H4 (cell line): ENCODE results near the gene MGLL. TPM values are rescaled to one million over a fixed set of nuclear protein-coding genes. Genes with fewer than 3 reads are reported as not detected.

Experiments
- DNase-seq: peaks from one replicate; pipeline ENCODE4 v3.0.0-alpha.2; 2015; ENCODE audit warnings: low spot score
- total RNA-seq: library from RNA; depleted of rRNA; stranded (reverse); fragments of >200 nt; shearing (Covaris generic); gene quantifications from 2 replicates; pipeline ENCODE4 v1.2.3, GENCODE V29; 2014

Gene MGLL
- total RNA-seq, 1 experiment from 2014 or later, result 2.1 TPM

GRCh38 chr3:127835993-127836882 lies 13.9 kb upstream of the MGLL start:
- no peak for DNase-seq

- DNase-seq, result no peak
Measured at GRCh38 chr3:127834771-127835170, 12.5 kb upstream of the MGLL start.

GRCh38 chr3:127833281-127834032 lies 11.1 kb upstream of the MGLL start:
- DNase-seq, result no peak

- DNase-seq, result peak; percentile 23
Measured at GRCh38 chr3:127831723-127832172, 9.4 kb upstream of the MGLL start.

GRCh38 chr3:127829537-127829936 lies 7.2 kb upstream of the MGLL start:
- DNase-seq, result no peak

GRCh38 chr3:127827808-127828207 lies 5.5 kb upstream of the MGLL start:
- DNase-seq, result no peak

- no peak for DNase-seq
Measured at GRCh38 chr3:127825756-127826155, 3.4 kb upstream of the MGLL start.

GRCh38 chr3:127824151-127824825 lies 2.0 kb upstream of the MGLL start:
- no peak for DNase-seq

- DNase-seq, result no peak
Measured at GRCh38 chr3:127823426-127823857, 1.1 kb upstream of the MGLL start.

GRCh38 chr3:127822682-127823425 lies 539 bp upstream of the MGLL start:
- no peak for DNase-seq

- no peak for DNase-seq
Measured at GRCh38 chr3:127821394-127821793, 921 bp downstream of the MGLL start.

- peak; percentile 76 for DNase-seq
Measured at GRCh38 chr3:127820826-127821313, 1.4 kb downstream of the MGLL start.

GRCh38 chr3:127820221-127820825 lies 2.0 kb downstream of the MGLL start:
- DNase-seq, result no peak

GRCh38 chr3:127819656-127820055 lies 2.7 kb downstream of the MGLL start:
- no peak for DNase-seq

GRCh38 chr3:127819086-127819485 lies 3.2 kb downstream of the MGLL start:
- DNase-seq, result no peak

GRCh38 chr3:127817406-127817841 lies 4.9 kb downstream of the MGLL start:
- DNase-seq, result peak; percentile 68

GRCh38 chr3:127816783-127817405 lies 5.4 kb downstream of the MGLL start:
- no peak for DNase-seq

GRCh38 chr3:127815641-127816605 lies 6.4 kb downstream of the MGLL start:
- DNase-seq, result no peak

- no peak for DNase-seq
Measured at GRCh38 chr3:127815001-127815400, 7.3 kb downstream of the MGLL start.
